Keratinocyte (primary cell): ENCODE measurements around the gene KLHL10.

ENCODE experiments used
- CTCF ChIP-seq, 3 experiments: IDR thresholded peaks in 1 of 3; conservative IDR thresholded peaks in 1 of 3; optimal IDR thresholded peaks in 1 of 3; 2 replicates in 2 of 3; 3 replicates in 1 of 3; pipeline versions ENCODE3 to v1.5.1; 2011; ENCODE audit warnings: low read length in 3 of 3, mild to moderate bottlenecking in 3 of 3, moderate library complexity in 2 of 3, control low read depth in 1 of 3, inconsistent platforms in 1 of 3; ENCODE audit not compliant: insufficient read depth in 2 of 3; ENCODE audit errors: extremely low read depth in 1 of 3
- EZH2 ChIP-seq: IDR thresholded peaks from one replicate; pipeline ENCODE4 v1.6.1; 2012; ENCODE audit warnings: inconsistent platforms, mild to moderate bottlenecking, low read length, moderate library complexity

GRCh38 chr17:41895617-41896016 lies 58.0 kb downstream of the KLHL10 start:
- TF ChIP-seq CTCF (optimal IDR thresholded peaks at IDR 0.05 in 1 of 3, IDR thresholded peaks at IDR 0.05 in 1 of 3, conservative IDR thresholded peaks at IDR 0.05 in 1 of 3; ENCODE audit: extremely low read depth in 1 of 3, insufficient read depth in 2 of 3, low read length in 3 of 3) (no peak), EZH2 (no peak)
